Nucleus accumbens (tissue), 56 donors: ENCODE data around the gene HOOK2.

Experiments
- DNase-seq, 56 donors: peaks; one replicate each; lab custom pipeline; 2025; lab: John Stamatoyannopoulos, UW

The HOOK2 gene

GRCh38 chr19:12794971-12795381, 19.6 kb upstream of the HOOK2 start:
- no peak for DNase-seq

DNA sequence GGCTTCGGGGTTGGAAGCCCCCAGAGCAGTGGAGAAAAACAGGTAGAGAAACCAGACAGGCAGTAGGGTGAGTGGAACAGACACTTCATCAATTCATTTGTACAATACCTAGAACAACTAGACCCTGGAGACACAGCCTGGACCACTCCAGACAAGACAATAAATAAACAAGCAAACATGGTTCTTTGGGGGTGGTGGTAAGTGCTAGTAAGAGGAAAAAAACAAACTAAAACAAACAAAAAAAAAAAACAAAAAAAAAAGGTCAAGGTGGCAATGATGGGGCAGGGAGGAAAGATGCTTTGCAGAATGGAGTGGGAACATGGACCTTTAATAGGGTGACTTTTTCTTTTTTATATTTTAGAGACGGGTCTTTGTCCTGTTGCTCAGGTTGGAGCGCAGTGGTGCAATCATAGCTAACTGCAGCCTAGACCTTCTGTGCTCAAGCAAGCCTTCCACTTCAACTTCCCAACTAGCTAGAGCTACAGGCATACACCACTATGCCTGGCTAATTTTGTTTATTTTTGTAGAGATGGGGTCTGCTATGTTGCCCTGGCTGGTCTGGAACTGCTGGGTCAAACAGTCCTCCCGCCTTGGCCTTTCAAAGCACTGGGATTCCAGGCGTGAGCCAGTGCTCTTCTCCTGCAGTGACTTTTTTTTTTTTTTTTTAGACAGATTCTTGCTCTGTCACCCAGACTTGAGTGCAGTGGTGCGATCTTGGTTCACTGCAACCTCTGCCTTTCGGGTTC, 19.0 kb upstream of the HOOK2 start:
- DNase-seq: no peak

- DNase-seq: peak in 55 of 56 donors; percentile 63 to 95 (median 88)
These were observed 18.2 kb upstream of the HOOK2 start for GRCh38 chr19:12793290-12794195.

- DNase-seq: peak in 6 of 56 donors; percentile 30 to 71 (median 43)
These were observed 17.5 kb upstream of the HOOK2 start for GRCh38 chr19:12792853-12793289.

- peak in 45 of 56 donors; percentile 18 to 81 (median 61) for DNase-seq
These were observed 16.9 kb upstream of the HOOK2 start for GRCh38 chr19:12792051-12792852.

- peak; percentile 77 to 98 (median 96) for DNase-seq
These were observed 16.1 kb upstream of the HOOK2 start, which contains the start of gene JUNB for GRCh38 chr19:12791345-12792050. TSS of gene JUNB (plus strand) at chr19:12791486. CDS start at chr19:12791772, 286 bp downstream.

- peak in 7 of 56 donors; percentile 33 to 58 (median 45) for DNase-seq
These were observed 15.4 kb upstream of the HOOK2 start for GRCh38 chr19:12790628-12791344.

DNA sequence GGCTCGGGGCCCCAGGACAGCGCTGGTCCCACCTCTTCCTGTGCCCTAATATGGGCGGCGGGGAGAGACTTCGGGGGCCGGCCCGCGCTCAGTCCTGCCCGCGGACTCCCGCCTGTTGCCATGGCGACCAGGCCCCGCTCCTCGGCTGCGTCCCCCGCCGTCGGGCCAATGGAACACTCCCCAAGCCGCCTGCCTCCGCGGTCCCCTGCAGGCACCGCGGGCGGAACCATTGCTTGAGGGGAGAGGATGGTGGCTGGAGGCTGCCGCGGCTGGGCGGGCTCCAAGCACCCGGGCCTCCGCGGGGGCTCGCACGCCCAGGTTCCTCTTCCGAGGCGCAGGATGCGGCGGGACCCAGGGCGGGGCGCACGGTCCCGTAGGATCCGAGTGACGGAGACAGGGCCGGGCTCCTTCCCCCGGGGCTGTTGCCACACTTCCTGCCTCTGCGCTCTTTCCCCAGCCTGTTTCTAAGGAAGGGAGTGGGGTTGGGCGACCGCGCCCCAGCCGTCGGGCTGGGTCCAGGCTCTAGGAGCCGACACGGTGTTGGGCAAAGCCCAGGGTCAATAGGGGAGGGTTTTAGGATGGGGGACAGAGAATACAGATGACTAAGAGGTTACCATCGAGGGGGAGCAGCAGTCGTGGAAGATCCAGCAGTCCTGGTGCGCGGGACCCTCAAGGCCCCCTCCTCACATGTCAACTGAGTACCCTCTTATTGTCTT, 14.7 kb upstream of the HOOK2 start:
- DNase-seq: peak in 55 of 56 donors; percentile 47 to 97 (median 89)

DNA sequence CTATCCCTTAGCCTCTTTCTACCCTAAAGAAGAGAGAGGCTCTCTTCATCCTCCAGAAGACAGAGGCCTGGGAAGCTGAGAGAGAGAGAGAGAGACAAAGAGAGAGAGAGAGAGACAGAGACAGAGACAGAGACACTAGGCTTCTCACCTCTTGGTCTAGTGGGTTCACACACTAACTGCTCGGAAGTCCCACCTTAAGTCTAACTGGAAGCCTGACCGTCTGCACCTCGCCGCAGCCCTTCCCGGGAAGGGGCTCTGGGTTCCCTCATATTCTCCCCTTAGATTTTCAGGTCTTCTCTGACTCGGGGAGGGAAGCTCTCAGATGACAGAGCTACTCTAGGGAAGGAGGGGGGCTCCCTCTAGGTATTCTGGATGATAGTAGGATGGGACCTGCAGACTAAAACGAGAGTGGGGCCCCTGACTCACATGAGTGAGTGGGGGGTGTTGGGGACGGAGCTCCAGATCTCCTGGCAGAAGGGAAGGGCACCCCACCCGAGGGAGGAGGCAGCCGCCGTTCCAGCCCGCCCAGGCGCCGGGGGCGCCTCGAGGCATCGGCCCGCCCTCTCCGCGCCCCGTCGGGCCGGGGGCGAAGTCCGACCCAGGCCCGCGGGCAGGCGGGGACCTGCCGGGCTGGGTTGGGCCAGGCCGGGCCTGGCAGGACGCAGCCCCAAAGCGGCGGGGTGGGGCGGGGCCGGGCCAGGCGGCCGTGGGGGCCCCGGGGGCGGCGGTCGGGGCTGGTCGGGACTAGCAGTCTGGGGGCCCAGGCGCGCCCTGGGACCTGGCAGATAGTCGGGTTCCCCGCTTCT, 13.9 kb upstream of the HOOK2 start:
- DNase-seq: peak in 6 of 56 donors; percentile 19 to 78 (median 46)

DNA sequence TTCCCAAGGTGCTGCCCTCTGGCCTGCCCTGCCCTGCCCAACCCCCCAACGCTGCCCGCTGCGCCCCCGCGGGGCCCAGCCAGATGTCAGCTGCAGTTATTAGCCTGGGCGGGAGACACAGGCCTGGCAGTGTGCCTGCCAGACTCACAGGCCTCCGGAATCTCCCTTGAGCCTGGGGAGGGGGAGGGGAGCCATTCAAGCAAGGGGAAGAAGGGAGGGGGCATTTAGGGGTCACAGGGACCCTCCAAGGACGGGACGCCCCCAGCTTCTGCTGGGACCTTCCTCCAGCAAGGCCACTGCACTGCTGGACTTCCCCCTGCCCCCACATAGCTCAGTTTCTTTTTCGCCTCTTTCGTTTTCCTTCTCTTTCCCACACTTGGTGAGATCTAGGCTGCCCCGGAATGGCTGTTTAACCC, 13.3 kb upstream of the HOOK2 start:
- peak in 49 of 56 donors; percentile 17 to 84 (median 55) for DNase-seq

DNA sequence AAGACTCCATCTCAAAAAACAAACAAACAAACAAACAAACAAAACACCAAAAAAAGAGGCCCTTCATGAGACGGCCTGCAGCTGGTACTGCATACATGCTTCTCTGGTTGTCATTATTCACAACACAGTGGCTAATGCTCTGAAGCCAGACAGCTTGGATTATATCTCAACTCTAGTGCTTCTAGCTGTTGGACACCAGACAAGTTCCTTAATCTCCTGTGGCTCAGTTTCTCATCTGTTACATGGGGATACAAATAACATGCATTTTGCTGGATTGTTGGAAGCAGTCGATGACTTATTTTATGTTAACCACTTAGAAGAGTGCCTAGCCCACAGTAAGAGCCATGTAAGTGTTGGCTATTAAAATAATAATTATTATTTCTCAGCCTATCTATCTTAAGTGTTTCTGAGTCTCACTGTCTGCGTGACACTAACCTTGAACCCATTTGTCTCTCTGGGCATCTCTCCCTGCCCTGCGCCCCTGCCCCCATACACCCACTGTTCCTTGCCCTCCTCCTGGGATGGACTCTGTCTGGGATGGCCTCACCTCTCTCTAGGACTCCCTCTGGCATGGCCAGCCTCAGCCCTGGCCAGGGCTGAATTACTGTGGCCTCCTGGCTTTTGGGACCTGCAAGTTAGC, 12.8 kb upstream of the HOOK2 start:
- no peak for DNase-seq

DNA sequence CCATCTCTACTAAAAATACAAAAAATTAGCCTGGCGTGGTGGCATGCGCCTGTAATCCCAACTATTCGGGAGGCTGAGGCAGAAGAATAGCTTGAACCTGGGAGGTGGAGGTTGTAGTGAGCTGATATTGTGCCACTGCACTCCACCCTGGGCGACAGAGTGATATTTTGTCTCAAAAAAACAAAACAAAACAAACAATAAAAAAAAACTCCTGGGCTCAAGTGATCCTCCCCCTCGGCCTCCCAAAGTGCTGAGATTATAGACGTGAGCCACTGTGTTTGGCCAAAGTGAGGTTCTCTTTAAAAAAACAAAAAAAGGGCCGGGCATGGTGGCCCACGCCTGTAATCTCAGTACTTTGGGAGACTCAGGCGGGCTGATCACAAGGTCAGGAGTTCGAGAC, 12.1 kb upstream of the HOOK2 start:
- DNase-seq: no peak

- DNase-seq: no peak
These were observed 11.6 kb upstream of the HOOK2 start for GRCh38 chr19:12786952-12787351.

DNA sequence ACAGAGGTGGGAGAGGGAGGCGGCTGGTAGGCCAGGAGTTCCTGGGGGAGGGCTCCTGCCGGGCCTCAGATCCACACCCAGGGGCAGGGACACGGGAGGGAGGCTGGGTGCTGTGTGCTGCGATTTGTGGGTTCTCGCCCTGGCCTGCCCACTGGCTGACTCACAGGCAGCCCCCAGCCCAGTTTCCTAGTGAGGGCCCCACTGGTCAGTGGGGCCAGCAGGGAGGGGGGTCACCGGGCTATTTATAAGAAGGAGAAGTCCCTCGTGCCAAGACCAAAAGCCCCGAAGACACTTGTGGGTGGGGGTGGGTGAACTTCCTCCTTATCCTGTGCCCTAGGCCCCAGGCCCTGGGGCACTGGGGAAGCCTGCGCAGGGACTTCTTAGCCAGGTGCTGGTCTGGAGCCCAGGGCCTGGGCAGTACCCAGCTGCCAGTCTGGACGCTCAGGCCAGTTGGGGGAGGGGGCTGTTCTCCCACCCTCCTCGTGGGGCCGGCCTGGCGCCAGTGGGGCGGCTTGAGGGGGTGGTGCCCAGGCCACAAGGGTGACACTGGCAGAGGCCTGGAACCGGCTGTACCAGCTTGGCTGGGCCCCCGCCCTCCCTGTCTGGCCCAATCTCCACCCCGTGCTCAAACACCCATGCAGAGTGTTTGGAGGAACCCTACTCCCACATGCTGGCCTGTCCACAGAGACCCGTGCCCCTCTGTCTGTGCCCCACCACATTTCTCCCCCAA, 11.0 kb upstream of the HOOK2 start:
- DNase-seq: peak in 47 of 56 donors; percentile 15 to 80 (median 49)

GRCh38 chr19:12785431-12786031, 10.2 kb upstream of the HOOK2 start:
- peak in 17 of 56 donors; percentile 2 to 35 (median 20) for DNase-seq
